Endodermal cell (in vitro differentiated cells): Measurements from ENCODE around the gene CEP112. TPM values are rescaled to one million over a fixed set of nuclear protein-coding genes. Genes with fewer than 3 reads are reported as not detected.

ENCODE experiments used
- DNase-seq: peaks from one replicate; pipeline ENCODE4 v3.0.0-alpha.2; 2017
- H3K27ac ChIP-seq: 2 replicates; pipeline ENCODE4 v1.5.1; 2013; ENCODE audit warnings: mild to moderate bottlenecking, low read depth, low read length, moderate library complexity
- H3K27me3 ChIP-seq: 2 replicates; pipeline ENCODE4 v1.6.1; 2013; ENCODE audit warnings: mild to moderate bottlenecking, low read length, moderate library complexity; ENCODE audit not compliant: insufficient read depth, control insufficient read depth, poor library complexity, severe bottlenecking
- H3K36me3 ChIP-seq: 2 replicates; pipeline ENCODE4 v1.7.0; 2013; ENCODE audit warnings: mild to moderate bottlenecking, low read length, moderate library complexity; ENCODE audit not compliant: control insufficient read depth, insufficient read depth
- H3K4me1 ChIP-seq: one replicate; pipeline ENCODE4 v1.7.0; 2013; ENCODE audit warnings: low read length; ENCODE audit not compliant: control insufficient read depth, insufficient read depth
- H3K4me3 ChIP-seq: 2 replicates; pipeline ENCODE4 v1.5.1; 2013; ENCODE audit warnings: mild to moderate bottlenecking, low read length, moderate library complexity
- H3K9ac ChIP-seq: 2 replicates; pipeline ENCODE4 v1.6.1; 2013; ENCODE audit warnings: mild to moderate bottlenecking, low read length, moderate library complexity; ENCODE audit not compliant: poor library complexity, severe bottlenecking; ENCODE audit errors: extremely low read depth
- H3K9me3 ChIP-seq: 2 replicates; pipeline ENCODE4 v1.6.1; 2013; ENCODE audit warnings: mild to moderate bottlenecking, low read length, moderate library complexity; ENCODE audit not compliant: control insufficient read depth
- H3K27ac Mint-ChIP-seq: 2 replicates; pipeline ENCODE4 v1.8.0; 2020; ENCODE audit warnings: mixed read lengths
- H3K27me3 Mint-ChIP-seq: 2 replicates; pipeline ENCODE4 v1.8.0; 2021; ENCODE audit warnings: mild to moderate bottlenecking, mixed read lengths; ENCODE audit not compliant: insufficient read depth
- H3K36me3 Mint-ChIP-seq: 2 replicates; pipeline ENCODE4 v1.8.0; 2020; ENCODE audit warnings: low read depth, mixed read lengths
- H3K4me1 Mint-ChIP-seq: 2 replicates; pipeline ENCODE4 v1.8.0; 2020; ENCODE audit warnings: mixed read lengths
- H3K4me3 Mint-ChIP-seq: 2 replicates; pipeline ENCODE4 v1.8.0; 2020; ENCODE audit warnings: mild to moderate bottlenecking, moderate library complexity, mixed read lengths
- H3K9me3 Mint-ChIP-seq: 2 replicates; pipeline ENCODE4 v1.8.0; 2020; ENCODE audit warnings: mild to moderate bottlenecking, mixed read lengths
- CTCF ChIP-seq: fragments of 200-600 bp; sonication (generic); conservative IDR thresholded peaks from 2 replicates; pipeline ENCODE4 v1.5.0; 2021; ENCODE audit warnings: antibody characterized with exemption, mild to moderate bottlenecking
- WGBS, 2 experiments: methylation state at CpG; one replicate each; pipeline versions ENCODE4 v1.1.5 to v1.1.7; 2013; ENCODE audit warnings: missing lambda C conversion rate in 2 of 2, mixed read lengths in 1 of 2; ENCODE audit not compliant: insufficient coverage in 1 of 2, insufficient read length in 1 of 2; 5-methylcytosine and 5-hydroxymethylcytosine counted together
- total RNA-seq, 2 donors: library from RNA; stranded (reverse); fragmentation: NEBNext Ultra II Directional in 1 of 2; extraction: Animal tissue kit (Norgen Biotek cat#: 25700) in 1 of 2; gene quantifications; 2 replicates in 1 of 2; 3 replicates in 1 of 2; pipeline ENCODE4 v1.2.1, GENCODE V29; 2021

The CEP112 gene
- total RNA-seq, 2 donors from 2014 or later: 15.2 to 21.4 TPM

- TF ChIP-seq CTCF: no peak
- H3K27me3 Mint-ChIP-seq: no peaks in the 10 kb centered on the region
- WGBS, 2 experiments: 91% methylated on average over 3 of the region's 4 CpGs; no CpG with 5 or more reads in 1 of the 2 experiments
- H3K9me3 Mint-ChIP-seq: peaks cover 12% of the 10 kb centered on the region
- DNase-seq: no peak
- Histone ChIP-seq H3K4me3 (no peak overlapping the region), H3K36me3 (peaks cover 12% of the 10 kb centered on the region), H3K27me3 (no peaks in the 10 kb centered on the region), H3K9ac (no peak overlapping the region), H3K27ac (no peak overlapping the region), H3K4me1 (no peaks in the 10 kb centered on the region), H3K9me3 (peaks cover 3% of the 10 kb centered on the region)
- H3K27ac Mint-ChIP-seq: no peak overlapping the region
- H3K4me1 Mint-ChIP-seq: peaks cover 3% of the 10 kb centered on the region
- H3K36me3 Mint-ChIP-seq: peaks cover 16% of the 10 kb centered on the region
- H3K4me3 Mint-ChIP-seq: no peak overlapping the region
These were observed 97.2 kb downstream of the CEP112 start for GRCh38 chr17:66094727-66095126.

GRCh38 chr17:66091445-66092080 lies 100.4 kb downstream of the CEP112 start:
- Histone ChIP-seq H3K27me3 (no peaks in the 10 kb centered on the region), H3K9ac (no peak overlapping the region), H3K9me3 (peaks cover 7% of the 10 kb centered on the region), H3K27ac (no peak overlapping the region), H3K36me3 (peaks cover 12% of the 10 kb centered on the region), H3K4me3 (no peak overlapping the region), H3K4me1 (no peaks in the 10 kb centered on the region)
- Mint-ChIP-seq H3K27me3 (no peaks in the 10 kb centered on the region), H3K4me1 (no peaks in the 10 kb centered on the region), H3K27ac (no peak overlapping the region), H3K4me3 (no peak overlapping the region), H3K9me3 (peaks cover 18% of the 10 kb centered on the region), H3K36me3 (peaks cover 25% of the 10 kb centered on the region)
- WGBS, 2 experiments: 84 to 100% methylated on average over 1 to 3 of the region's 3 CpGs
- no peak for TF ChIP-seq CTCF
- DNase-seq: no peak

- H3K4me3 ChIP-seq: no peak overlapping the region
- H3K36me3 ChIP-seq: peaks cover 4% of the 10 kb centered on the region
- no peak overlapping the region for H3K4me3 Mint-ChIP-seq
- WGBS, 2 experiments: 83 to 86% methylated on average over 1 of the region's 1 CpG
- no peaks in the 10 kb centered on the region for H3K4me1 ChIP-seq
- peaks cover 19% of the 10 kb centered on the region for H3K36me3 Mint-ChIP-seq
- H3K9me3 ChIP-seq: peaks cover 7% of the 10 kb centered on the region
- H3K9me3 Mint-ChIP-seq: peaks cover 18% of the 10 kb centered on the region
- no peaks in the 10 kb centered on the region for H3K27me3 ChIP-seq
- no peak for TF ChIP-seq CTCF
- no peak overlapping the region for H3K27ac Mint-ChIP-seq
- no peaks in the 10 kb centered on the region for H3K27me3 Mint-ChIP-seq
- no peak for DNase-seq
- no peak overlapping the region for H3K27ac ChIP-seq
- H3K4me1 Mint-ChIP-seq: no peaks in the 10 kb centered on the region
- no peak overlapping the region for H3K9ac ChIP-seq
These were observed 102.2 kb downstream of the CEP112 start for GRCh38 chr17:66089764-66090163.
